ENCODE data around the gene HOXD9. TPM values are rescaled to one million over a fixed set of nuclear protein-coding genes. Genes with fewer than 3 reads are reported as not detected.

HOXD9 gene
- total RNA-seq, 1 experiment from 2014 or later: 4.4 TPM

DNA sequence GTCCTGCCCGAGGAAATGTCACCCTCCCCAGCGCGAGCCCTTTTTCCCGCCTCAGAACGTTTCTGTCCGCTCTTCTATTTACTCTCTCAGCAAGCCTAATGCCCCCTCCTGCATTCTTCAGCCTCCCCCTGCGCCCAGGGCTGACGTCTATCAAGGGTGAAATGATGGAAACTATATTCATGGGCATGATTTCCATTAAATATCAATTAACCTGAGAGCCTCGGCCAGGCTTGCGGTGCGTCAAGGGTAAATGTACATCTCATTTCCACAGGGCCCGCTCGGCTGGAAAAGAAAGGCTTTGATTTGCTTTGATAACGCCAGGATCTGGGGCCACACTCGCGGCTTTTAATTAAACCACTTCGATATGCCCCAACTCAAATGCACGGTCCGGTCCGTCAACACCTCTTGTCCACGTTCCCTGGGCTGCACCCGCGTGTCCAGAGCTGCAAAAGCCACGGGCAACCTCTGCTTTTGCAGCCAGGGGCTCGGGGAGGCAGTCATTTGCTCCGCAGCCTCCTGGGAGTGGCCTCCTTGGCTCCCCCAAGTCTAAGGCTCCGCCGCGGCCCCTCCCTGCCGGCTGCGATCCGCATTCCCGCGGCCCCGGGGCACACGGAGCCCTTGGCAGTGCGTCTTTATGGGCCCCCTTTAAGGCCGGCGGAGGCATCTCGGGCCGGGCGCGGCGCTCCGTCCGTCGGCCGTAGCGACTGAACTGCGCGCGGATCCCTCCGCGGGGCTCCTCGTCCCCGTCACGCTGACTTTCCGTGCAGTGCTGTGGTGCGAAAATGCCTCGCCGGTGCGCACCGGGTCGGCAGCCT, 6.7 kb downstream of the HOXD9 start, which contains the start of gene HOXD8:
TSS of gene HOXD8 (plus strand) at position 724 of the 815 bp plus-strand sequence. CDS start 662 bp downstream, outside the sequence.
- peak; percentile 80 to 85 for DNase-seq
- Histone ChIP-seq H3K27me3 (no peaks in the 10 kb centered on the region), H3K36me3 (no peaks in the 10 kb centered on the region), H3K4me1 (peaks cover 11% of the 10 kb centered on the region; the same call in 1 of the 2 replicates), H3K9me3 (replicated peaks) (no peaks in the 10 kb centered on the region), H3K4me3 (peak within 1 kb of the TSS; percentile 73), H3K27ac (no peak within 1 kb of the TSS; the same call in 1 of the 2 replicates)

DNA sequence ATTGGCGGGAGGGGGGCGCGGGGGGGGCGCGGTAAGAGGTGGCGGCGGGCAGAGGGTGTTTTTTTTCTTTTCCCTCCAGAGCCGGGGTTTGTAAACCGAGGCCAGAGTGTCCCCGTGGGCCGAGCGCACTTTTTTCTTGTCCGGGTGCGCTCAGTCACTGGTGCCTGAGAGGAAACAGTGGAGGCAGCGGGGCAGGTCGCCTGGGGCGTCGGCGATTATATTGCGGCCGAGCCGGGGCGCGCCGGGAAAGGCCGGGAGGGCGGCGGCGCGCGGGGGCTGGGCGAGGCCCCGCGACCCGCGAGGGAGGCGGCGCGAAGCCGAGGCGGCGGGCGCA, 7.3 kb downstream of the HOXD9 start:
- Histone ChIP-seq H3K27me3 (no peaks in the 10 kb centered on the region), H3K4me1 (peaks cover 11% of the 10 kb centered on the region; the same call in 1 of the 2 replicates), H3K36me3 (no peaks in the 10 kb centered on the region), H3K27ac (no peak overlapping the region), H3K9me3 (replicated peaks) (no peaks in the 10 kb centered on the region), H3K4me3 (peak overlapping the region; percentile 73)
- DNase-seq: peak; percentile 51 to 66

DNA sequence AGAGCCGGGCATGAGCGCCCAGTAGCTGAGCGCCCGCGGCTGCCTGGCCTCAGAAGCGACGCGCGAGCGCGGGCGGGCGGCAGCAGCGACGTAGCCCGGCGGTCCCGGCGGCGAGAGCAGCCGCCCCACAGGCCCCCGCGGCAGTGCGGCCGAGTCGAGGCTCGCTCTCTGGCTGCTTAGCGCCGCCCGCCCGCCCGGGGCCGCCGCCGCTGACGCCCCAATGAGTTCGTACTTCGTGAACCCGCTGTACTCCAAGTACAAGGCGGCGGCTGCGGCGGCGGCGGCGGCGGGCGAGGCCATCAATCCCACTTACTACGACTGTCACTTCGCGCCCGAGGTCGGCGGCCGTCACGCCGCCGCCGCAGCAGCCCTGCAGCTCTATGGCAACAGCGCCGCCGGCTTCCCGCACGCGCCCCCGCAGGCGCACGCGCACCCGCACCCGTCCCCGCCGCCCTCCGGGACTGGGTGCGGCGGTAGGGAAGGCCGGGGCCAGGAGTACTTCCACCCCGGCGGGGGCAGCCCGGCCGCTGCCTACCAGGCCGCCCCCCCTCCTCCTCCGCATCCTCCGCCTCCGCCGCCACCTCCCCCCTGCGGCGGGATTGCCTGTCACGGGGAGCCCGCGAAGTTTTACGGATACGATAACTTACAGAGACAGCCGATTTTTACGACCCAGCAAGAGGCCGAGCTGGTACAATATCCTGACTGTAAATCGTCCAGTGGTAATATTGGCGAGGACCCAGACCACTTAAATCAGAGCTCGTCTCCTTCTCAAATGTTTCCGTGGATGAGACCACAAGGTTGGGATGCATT, 7.8 kb downstream of the HOXD9 start:
- peak; percentile 52 to 53 for DNase-seq
- Histone ChIP-seq H3K9me3 (replicated peaks) (no peaks in the 10 kb centered on the region), H3K27ac (no peak overlapping the region; the same call in 1 of the 2 replicates), H3K36me3 (no peaks in the 10 kb centered on the region), H3K4me3 (peak overlapping the region; percentile 73), H3K4me1 (peaks cover 11% of the 10 kb centered on the region; the same call in 1 of the 2 replicates), H3K27me3 (no peaks in the 10 kb centered on the region)

DNA sequence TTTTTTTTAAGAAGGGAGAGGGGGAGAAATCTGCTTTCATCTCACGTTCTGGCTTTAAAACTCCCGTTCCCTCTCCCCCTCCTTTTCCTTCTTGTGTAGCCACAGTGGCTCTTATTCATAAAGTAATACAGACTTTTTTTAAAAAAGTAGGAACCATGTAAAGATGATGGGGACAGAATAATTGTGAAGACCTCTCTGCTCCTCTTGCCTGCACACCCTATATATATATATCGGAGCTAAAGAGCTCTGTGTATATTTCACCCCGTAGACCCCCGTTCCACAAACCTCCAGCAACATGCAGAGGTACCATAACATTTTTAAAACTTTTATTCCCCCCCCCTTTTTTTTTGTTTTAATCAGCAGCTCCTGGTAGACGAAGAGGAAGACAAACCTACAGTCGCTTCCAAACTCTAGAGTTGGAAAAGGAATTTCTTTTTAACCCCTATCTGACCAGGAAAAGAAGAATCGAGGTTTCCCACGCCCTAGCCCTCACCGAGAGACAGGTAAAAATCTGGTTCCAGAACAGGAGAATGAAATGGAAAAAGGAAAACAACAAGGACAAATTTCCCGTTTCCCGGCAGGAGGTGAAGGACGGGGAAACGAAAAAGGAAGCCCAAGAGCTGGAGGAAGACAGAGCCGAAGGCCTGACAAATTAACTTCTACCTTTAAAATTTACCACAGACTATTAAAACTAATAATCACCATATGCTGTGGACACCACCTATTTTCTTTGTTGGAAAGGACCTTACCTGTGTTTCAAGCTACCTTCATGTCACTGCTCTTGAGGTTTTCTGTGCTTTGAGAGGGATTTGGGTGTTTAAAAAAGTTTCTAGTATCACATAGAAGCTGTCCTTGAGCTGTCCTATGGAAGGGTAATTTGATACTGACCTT, 8.7 kb downstream of the HOXD9 start:
- DNase-seq: no peak
- Histone ChIP-seq H3K9me3 (replicated peaks) (no peaks in the 10 kb centered on the region), H3K27me3 (no peaks in the 10 kb centered on the region), H3K4me3 (peak overlapping the region; percentile 73), H3K27ac (no peak overlapping the region), H3K36me3 (no peaks in the 10 kb centered on the region), H3K4me1 (peaks cover 11% of the 10 kb centered on the region; the same call in 1 of the 2 replicates)

DNA sequence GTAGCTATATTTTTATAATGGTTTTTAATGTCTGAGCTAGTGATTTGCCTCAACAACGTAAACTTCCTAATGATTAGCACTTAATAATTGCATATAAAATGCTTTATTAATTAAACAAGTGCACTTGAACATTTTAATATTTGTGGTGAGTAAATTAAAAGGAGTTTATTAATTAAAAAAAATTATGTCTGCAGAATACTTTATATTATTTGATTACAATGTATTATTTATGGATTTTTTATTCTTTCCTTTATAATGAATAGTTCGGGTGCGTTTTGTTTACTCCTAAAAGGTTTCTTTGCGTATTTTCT, 9.3 kb downstream of the HOXD9 start:
- Histone ChIP-seq H3K4me1 (peaks cover 11% of the 10 kb centered on the region; the same call in 1 of the 2 replicates), H3K27ac (no peak overlapping the region), H3K27me3 (no peaks in the 10 kb centered on the region), H3K9me3 (replicated peaks) (no peaks in the 10 kb centered on the region), H3K4me3 (peak overlapping the region; percentile 42), H3K36me3 (no peaks in the 10 kb centered on the region)
- no peak for DNase-seq

GRCh38 chr2:176132205-176133171, 10.0 kb downstream of the HOXD9 start:
- Histone ChIP-seq H3K4me1 (peaks cover 11% of the 10 kb centered on the region; the same call in 1 of the 2 replicates), H3K36me3 (no peaks in the 10 kb centered on the region), H3K4me3 (peak overlapping the region; percentile 42), H3K27me3 (no peaks in the 10 kb centered on the region), H3K27ac (no peak overlapping the region), H3K9me3 (replicated peaks) (no peaks in the 10 kb centered on the region)
- DNase-seq: peak; percentile 19 to 53

DNA sequence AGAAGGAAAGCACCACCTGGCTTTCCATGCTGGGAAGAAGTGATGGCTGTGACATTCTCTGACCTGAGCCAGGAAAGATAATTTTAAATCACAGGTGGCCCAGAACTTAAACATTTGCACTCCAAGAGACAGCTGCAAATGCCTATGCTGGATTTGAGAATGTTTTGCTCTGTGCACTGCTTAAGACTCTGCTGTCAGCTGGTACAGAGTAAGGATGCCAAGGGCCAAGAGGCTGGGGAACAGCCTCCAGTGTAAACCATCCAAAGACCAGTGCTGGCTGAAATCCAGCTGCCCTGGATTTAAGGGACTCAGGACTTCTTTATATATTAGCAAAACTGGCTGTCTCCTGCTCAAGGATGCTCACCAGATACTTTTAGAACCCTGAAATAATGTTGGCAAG, 10.9 kb downstream of the HOXD9 start:
- H3K27me3 ChIP-seq: no peaks in the 10 kb centered on the region
- no peak overlapping the region for H3K27ac ChIP-seq

GRCh38 chr2:176134035-176134434, 11.5 kb downstream of the HOXD9 start:
- H3K9me3 ChIP-seq (replicated peaks): no peaks in the 10 kb centered on the region
- DNase-seq: no peak
- H3K27me3 ChIP-seq: no peaks in the 10 kb centered on the region
- no peak overlapping the region for H3K27ac ChIP-seq
- no peaks in the 10 kb centered on the region for H3K36me3 ChIP-seq
- H3K4me3 ChIP-seq: no peak overlapping the region
- peaks cover 11% of the 10 kb centered on the region; the same call in 1 of the 2 replicates for H3K4me1 ChIP-seq

More for the DNA sequence above, 10.9 kb downstream of the HOXD9 start:
- DNase-seq: peak; percentile 36 to 66
- Histone ChIP-seq H3K4me1 (peaks cover 11% of the 10 kb centered on the region; the same call in 1 of the 2 replicates), H3K9me3 (replicated peaks) (no peaks in the 10 kb centered on the region), H3K36me3 (no peaks in the 10 kb centered on the region), H3K4me3 (no peak overlapping the region)

DNA sequence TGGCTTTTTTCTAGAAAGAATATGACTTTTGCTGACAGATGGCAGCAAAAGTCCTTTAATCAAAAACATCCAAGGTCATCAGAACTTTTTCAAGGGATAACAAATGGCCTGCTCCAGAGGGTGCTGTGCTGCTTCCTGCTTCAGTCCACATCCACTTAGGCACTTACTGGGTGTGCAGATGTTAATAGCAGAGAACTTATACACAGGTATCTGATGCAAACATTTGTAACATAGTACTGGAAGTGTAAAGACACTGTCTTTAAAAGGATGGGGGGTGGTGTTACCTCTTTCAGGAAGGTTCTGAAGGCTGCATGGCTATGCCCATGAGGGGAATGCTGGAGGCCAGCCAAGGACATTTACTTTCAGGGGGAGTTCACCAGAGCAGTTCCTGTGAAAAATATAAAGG, 12.5 kb downstream of the HOXD9 start:
- Histone ChIP-seq H3K9me3 (replicated peaks) (no peaks in the 10 kb centered on the region), H3K36me3 (no peaks in the 10 kb centered on the region), H3K27me3 (no peaks in the 10 kb centered on the region), H3K4me1 (peaks cover 11% of the 10 kb centered on the region; the same call in 1 of the 2 replicates), H3K27ac (no peak overlapping the region), H3K4me3 (no peak overlapping the region)
- no peak for DNase-seq

DNA sequence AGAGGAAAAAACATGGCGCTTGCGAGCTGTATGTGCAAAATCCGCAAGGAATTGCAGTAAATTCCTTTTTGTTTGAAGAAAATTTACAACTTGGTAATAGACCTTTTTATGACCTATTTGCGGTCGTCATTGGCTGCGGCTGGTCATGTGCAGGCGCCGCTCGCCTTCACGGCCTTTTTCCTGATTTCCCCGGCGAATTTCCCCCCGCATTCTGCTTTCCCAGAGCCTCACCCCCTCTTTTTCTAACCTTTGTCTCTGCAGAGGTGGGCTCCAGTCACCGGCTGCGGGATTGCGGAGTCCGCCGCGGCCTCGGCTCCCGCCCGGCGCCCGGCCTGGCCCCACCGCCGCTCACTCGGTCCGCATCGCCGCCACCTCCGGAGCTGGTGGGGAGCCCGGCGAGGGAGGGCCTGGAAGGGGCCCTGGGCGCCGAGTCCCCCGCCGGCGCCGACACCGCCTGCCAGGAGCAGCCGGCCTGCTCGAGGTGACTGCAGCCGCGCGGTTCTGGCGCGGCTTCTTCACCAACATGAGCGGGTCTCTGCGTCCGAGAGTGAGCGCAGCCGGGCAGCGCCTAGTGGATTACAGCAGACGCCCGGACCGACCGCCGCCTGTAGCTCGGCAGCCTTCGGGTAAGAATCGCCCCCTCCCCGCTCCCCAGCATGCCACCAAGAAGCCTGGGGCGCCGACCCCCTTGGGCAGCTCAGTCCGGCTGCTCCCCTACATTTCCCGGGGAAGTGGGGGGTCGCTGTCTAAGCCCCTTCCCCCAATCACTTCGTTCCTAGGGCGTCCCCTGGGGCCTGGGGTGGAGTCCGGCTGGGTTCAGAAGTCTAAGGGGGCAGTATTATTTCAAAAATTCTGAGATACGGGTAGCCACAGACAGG, 14.1 kb downstream of the HOXD9 start:
- Histone ChIP-seq H3K27ac (no peak overlapping the region), H3K9me3 (replicated peaks) (no peaks in the 10 kb centered on the region), H3K27me3 (no peaks in the 10 kb centered on the region), H3K4me3 (no peak overlapping the region), H3K36me3 (no peaks in the 10 kb centered on the region), H3K4me1 (peaks cover 11% of the 10 kb centered on the region; the same call in 1 of the 2 replicates)
- no peak for DNase-seq

GRCh38 chr2:176137252-176137580, 14.7 kb downstream of the HOXD9 start:
- Histone ChIP-seq H3K4me3 (no peak overlapping the region), H3K27ac (no peak overlapping the region), H3K36me3 (no peaks in the 10 kb centered on the region), H3K9me3 (replicated peaks) (no peaks in the 10 kb centered on the region), H3K4me1 (peaks cover 11% of the 10 kb centered on the region; the same call in 1 of the 2 replicates), H3K27me3 (no peaks in the 10 kb centered on the region)
- DNase-seq: no peak

DNA sequence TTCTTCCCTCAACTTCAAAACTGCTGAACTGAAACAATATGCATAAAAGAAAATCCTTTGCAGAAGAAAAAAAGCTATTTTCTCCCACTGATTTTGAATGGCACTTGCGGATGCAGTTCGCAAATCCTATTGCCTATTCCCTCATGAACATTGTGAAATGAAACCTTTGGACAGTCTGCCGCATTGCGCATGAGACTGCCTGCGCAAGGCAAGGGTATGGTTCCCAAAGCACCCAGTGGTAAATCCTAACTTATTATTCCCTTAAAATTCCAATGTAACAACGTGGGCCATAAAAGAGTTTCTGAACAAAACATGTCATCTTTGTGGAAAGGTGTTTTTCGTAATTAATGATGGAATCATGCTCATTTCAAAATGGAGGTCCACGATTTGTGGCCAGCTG, 15.4 kb downstream of the HOXD9 start:
- no peak for DNase-seq
- H3K9me3 ChIP-seq (replicated peaks): no peaks in the 10 kb centered on the region
- no peaks in the 10 kb centered on the region for H3K36me3 ChIP-seq
- peaks cover 9% of the 10 kb centered on the region; the same call in 1 of the 2 replicates for H3K4me1 ChIP-seq
- no peak overlapping the region for H3K27ac ChIP-seq
- H3K4me3 ChIP-seq: no peak overlapping the region
- no peaks in the 10 kb centered on the region for H3K27me3 ChIP-seq

DNA sequence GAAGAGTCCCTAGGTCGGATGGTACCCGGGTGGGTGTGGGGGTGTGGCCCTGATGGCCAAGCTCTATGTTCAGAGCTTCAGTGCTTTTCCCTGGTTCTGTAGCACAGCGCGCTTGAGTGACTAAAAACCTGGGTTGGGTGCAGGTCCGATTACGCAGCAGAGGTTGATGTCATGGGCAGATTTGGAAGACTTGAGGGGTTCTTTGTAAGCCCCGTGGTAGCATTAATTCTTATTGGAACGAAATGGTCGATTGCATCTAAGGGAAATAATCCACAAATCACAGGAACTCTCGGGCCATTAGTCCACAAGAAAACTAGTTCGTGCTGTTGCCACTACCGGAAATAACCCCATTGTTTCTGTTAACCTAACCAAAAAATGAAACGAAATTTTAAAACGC, 16.0 kb downstream of the HOXD9 start:
- H3K36me3 ChIP-seq: no peaks in the 10 kb centered on the region
- no peak overlapping the region for H3K4me3 ChIP-seq
- H3K4me1 ChIP-seq: peaks cover 2% of the 10 kb centered on the region; the same call in 1 of the 2 replicates
- H3K27ac ChIP-seq: no peak overlapping the region
- no peak for DNase-seq
- H3K9me3 ChIP-seq (replicated peaks): no peaks in the 10 kb centered on the region
- no peaks in the 10 kb centered on the region for H3K27me3 ChIP-seq

Measured in SJCRH30 (cell line).